Fibroblast of lung (primary cell): ENCODE data around the gene PRR19. TPM values are rescaled to one million over a fixed set of nuclear protein-coding genes. Genes with fewer than 3 reads are reported as not detected.

ENCODE experiments used
- DNase-seq, 2 donors: peaks; one replicate each; pipeline versions ENCODE4 v3.0.0 to v3.0.0-alpha.2; 2010; ENCODE audit warnings: low read depth in 2 of 2
- H2AFZ ChIP-seq: 2 replicates; pipeline ENCODE4 v1.5.1; 2012; ENCODE audit warnings: low read length, control low read depth, inconsistent platforms
- H3K27ac ChIP-seq: 2 replicates; pipeline ENCODE4 v1.5.1; 2011; ENCODE audit warnings: low read length, control low read depth; ENCODE audit not compliant: insufficient read depth
- H3K27me3 ChIP-seq: 2 replicates; pipeline ENCODE4 v1.5.1; 2011; ENCODE audit warnings: mild to moderate bottlenecking, low read length; ENCODE audit not compliant: control insufficient read depth, insufficient read depth
- H3K36me3 ChIP-seq: 2 replicates; pipeline ENCODE4 v1.5.1; 2011; ENCODE audit warnings: low read length; ENCODE audit not compliant: control insufficient read depth, insufficient read depth
- H3K4me1 ChIP-seq: 2 replicates; pipeline ENCODE4 v1.5.1; 2011; ENCODE audit warnings: low read length; ENCODE audit not compliant: control insufficient read depth, insufficient read depth; ENCODE audit errors: extremely low read depth
- H3K4me2 ChIP-seq: 2 replicates; pipeline ENCODE4 v1.5.1; 2011; ENCODE audit warnings: low read length, control low read depth; ENCODE audit not compliant: insufficient read depth; ENCODE audit errors: extremely low read depth
- H3K4me3 ChIP-seq, 4 experiments: fragments of 200-600 bp in 1 of 4; sonication (generic) in 1 of 4; replicated peaks in 1 of 4; 2 replicates each; pipeline ENCODE4 v1.5.1; 2011 to 2016; ENCODE audit warnings: low read length in 4 of 4, low read depth in 3 of 4, mild to moderate bottlenecking in 3 of 4, control low read depth in 2 of 4, inconsistent platforms in 1 of 4, mixed read lengths in 1 of 4; ENCODE audit not compliant: insufficient read depth in 1 of 4; ENCODE audit errors: control extremely low read depth in 1 of 4
- H3K79me2 ChIP-seq: 2 replicates; pipeline ENCODE4 v1.5.1; 2012; ENCODE audit warnings: mild to moderate bottlenecking, low read length, inconsistent platforms; ENCODE audit not compliant: control insufficient read depth, insufficient read depth
- H3K9ac ChIP-seq: 2 replicates; pipeline ENCODE4 v1.5.1; 2011; ENCODE audit warnings: mild to moderate bottlenecking, low read length, control low read depth; ENCODE audit not compliant: insufficient read depth
- H3K9me3 ChIP-seq: 2 replicates; pipeline ENCODE4 v1.5.1; 2012; ENCODE audit warnings: low read depth, low read length; ENCODE audit not compliant: control insufficient read depth, insufficient read depth
- H4K20me1 ChIP-seq: 2 replicates; pipeline ENCODE4 v1.5.1; 2011; ENCODE audit warnings: low read length; ENCODE audit not compliant: control insufficient read depth, insufficient read depth; ENCODE audit errors: extremely low read depth
- CTCF ChIP-seq, 2 donors: IDR thresholded peaks in 1 of 2; conservative IDR thresholded peaks in 1 of 2; 1 replicate in 1 of 2; 2 replicates in 1 of 2; pipeline ENCODE4 v1.5.1; 2011 to 2012; ENCODE audit warnings: low read length in 2 of 2, control low read depth in 1 of 2, inconsistent platforms in 1 of 2, low read depth in 1 of 2, mild to moderate bottlenecking in 1 of 2
- EZH2 ChIP-seq: IDR thresholded peaks from 2 replicates; pipeline ENCODE4 v1.5.1; 2012; ENCODE audit warnings: low read length, control low read depth, mild to moderate bottlenecking; ENCODE audit errors: missing control alignments
- polyA plus RNA-seq, 2 donors: library from polyadenylated mRNA; depleted of rRNA in 1 of 2; stranded (reverse) in 1 of 2; unstranded in 1 of 2; fragments of >200 nt; gene quantifications; 2 replicates each; pipeline ENCODE4 v1.2.1, GENCODE V29; 2011 to 2012; ENCODE audit warnings: missing spikeins in 1 of 2
- total RNA-seq: library from RNA; depleted of rRNA; stranded (reverse); fragments of >200 nt; gene quantifications from 2 replicates; pipeline ENCODE4 v1.2.1, GENCODE V29; 2014

Gene PRR19
- total and polyA plus RNA-seq, 2 donors (not counting 1 experiment from before 2014, with no cell fraction given), result 0.17 to 0.39 TPM

GRCh38 chr19:42287827-42288107 is 14.2 kb upstream of the PRR19 start:
- no peak for DNase-seq
- Histone ChIP-seq H3K4me1 (peaks cover 23% of the 10 kb centered on the region), H3K9ac (no peak overlapping the region), H3K9me3 (no peaks in the 10 kb centered on the region), H3K79me2 (peaks cover 26% of the 10 kb centered on the region), H3K27me3 (no peaks in the 10 kb centered on the region), H3K27ac (no peak overlapping the region), H2AFZ (no peak overlapping the region), H4K20me1 (no peaks in the 10 kb centered on the region), H3K4me2 (no peak overlapping the region), H3K4me3 (no peak overlapping the region), H3K36me3 (peaks cover 47% of the 10 kb centered on the region)
- TF ChIP-seq CTCF (conservative IDR thresholded peaks at IDR 0.05 in 1 of 2, IDR thresholded peaks at IDR 0.05 in 1 of 2; ENCODE audit: low read depth in 1 of 2, low read length in 2 of 2) (no peak), EZH2 (no peak)

- H3K79me2 ChIP-seq, result peaks cover 22% of the 10 kb centered on the region
- H2AFZ ChIP-seq, result no peak overlapping the region
- no peaks in the 10 kb centered on the region for H3K9me3 ChIP-seq
- no peaks in the 10 kb centered on the region for H4K20me1 ChIP-seq
- TF ChIP-seq CTCF (conservative IDR thresholded peaks at IDR 0.05 in 1 of 2, IDR thresholded peaks at IDR 0.05 in 1 of 2; ENCODE audit: low read depth in 1 of 2, low read length in 2 of 2) (no peak), EZH2 (no peak)
- H3K36me3 ChIP-seq, result peaks cover 50% of the 10 kb centered on the region
- no peak overlapping the region for H3K27ac ChIP-seq
- peaks cover 17% of the 10 kb centered on the region for H3K4me1 ChIP-seq
- no peak overlapping the region for H3K4me3 ChIP-seq
- DNase-seq, result no peak
- no peak overlapping the region for H3K9ac ChIP-seq
- no peaks in the 10 kb centered on the region for H3K27me3 ChIP-seq
- H3K4me2 ChIP-seq, result no peak overlapping the region
Observed at GRCh38 chr19:42288387-42288786, 13.5 kb upstream of the PRR19 start.

- Histone ChIP-seq H4K20me1 (no peaks in the 10 kb centered on the region), H3K27ac (no peak overlapping the region), H3K27me3 (no peaks in the 10 kb centered on the region), H3K79me2 (peaks cover 22% of the 10 kb centered on the region), H2AFZ (no peak overlapping the region), H3K9ac (no peak overlapping the region), H3K9me3 (no peaks in the 10 kb centered on the region), H3K4me1 (peaks cover 15% of the 10 kb centered on the region), H3K4me3 (no peak overlapping the region), H3K4me2 (no peak overlapping the region), H3K36me3 (peaks cover 53% of the 10 kb centered on the region)
- DNase-seq, result no peak
- TF ChIP-seq CTCF (conservative IDR thresholded peaks at IDR 0.05 in 1 of 2, IDR thresholded peaks at IDR 0.05 in 1 of 2; ENCODE audit: low read depth in 1 of 2, low read length in 2 of 2), result no peak
Observed at GRCh38 chr19:42288881-42289555, 12.9 kb upstream of the PRR19 start.
